ENCODE results near the gene TANGO2.

TANGO2 gene

DNA sequence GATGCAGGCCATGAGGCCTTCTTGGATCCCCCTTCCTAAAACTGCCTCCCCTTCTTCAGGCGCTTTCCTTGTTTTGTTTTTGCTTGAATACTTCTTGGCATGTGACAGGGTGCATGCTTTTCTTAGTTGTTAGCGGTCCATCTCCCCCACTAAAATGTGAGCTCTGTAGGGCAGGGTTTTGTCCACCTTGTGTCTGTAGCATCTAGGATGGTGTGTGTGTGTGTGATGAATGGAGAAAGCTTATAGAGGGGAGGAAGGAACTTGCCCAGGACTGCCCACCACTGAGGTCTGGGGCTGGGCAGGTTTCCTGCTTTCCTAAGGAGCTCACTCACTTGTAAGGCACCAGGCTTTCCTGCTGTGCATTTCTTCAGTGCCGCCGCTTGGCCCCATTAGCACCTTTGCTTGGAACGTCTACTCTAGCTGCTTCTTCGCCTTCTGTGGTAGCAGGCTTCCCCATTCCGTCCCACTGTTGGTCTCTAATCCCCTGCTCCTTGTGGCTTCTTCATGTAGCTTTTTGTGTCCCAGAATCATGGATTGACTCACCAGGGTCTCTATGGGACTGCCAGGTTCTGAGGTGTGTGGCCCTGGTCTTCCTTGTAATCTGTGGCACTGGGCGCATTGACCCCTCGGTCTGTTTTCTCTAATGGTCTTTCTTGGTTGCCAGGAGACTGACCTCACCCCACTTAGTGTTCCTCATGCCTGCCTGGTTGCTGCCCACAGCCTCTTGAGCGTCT lies 62.4 kb downstream of the TANGO2 start:
- H3K27me3 ChIP-seq (ENCODE audit: control insufficient read depth, insufficient read depth, low read length, poor library complexity, severe bottlenecking), result no peaks in the 10 kb centered on the region
- WGBS, 2 experiments, result 90 to 91% methylated on average over 10 of the region's 10 CpGs
- no peaks in the 10 kb centered on the region for H3K9me3 ChIP-seq (ENCODE audit: control insufficient read depth, low read length)
- peaks cover 23% of the 10 kb centered on the region for H3K36me3 ChIP-seq (ENCODE audit: control insufficient read depth, insufficient read depth, low read length)
- peaks cover 26% of the 10 kb centered on the region for H3K4me1 ChIP-seq (ENCODE audit: control insufficient read depth, insufficient read depth, low read length)
- H3K27ac ChIP-seq (ENCODE audit: insufficient read depth, low read depth, low read length, poor library complexity, severe bottlenecking), result no peak overlapping the region
- H3K4me3 ChIP-seq (ENCODE audit: insufficient read depth, low read depth, low read length), result no peak overlapping the region

GRCh38 chr22:20083891-20084546 lies 63.1 kb downstream of the TANGO2 start:
- no peak overlapping the region for H3K27ac ChIP-seq (ENCODE audit: insufficient read depth, low read depth, low read length, poor library complexity, severe bottlenecking)
- no peaks in the 10 kb centered on the region for H3K9me3 ChIP-seq (ENCODE audit: control insufficient read depth, low read length)
- no peak overlapping the region for H3K4me3 ChIP-seq (ENCODE audit: insufficient read depth, low read depth, low read length)
- peaks cover 30% of the 10 kb centered on the region for H3K36me3 ChIP-seq (ENCODE audit: control insufficient read depth, insufficient read depth, low read length)
- peaks cover 26% of the 10 kb centered on the region for H3K4me1 ChIP-seq (ENCODE audit: control insufficient read depth, insufficient read depth, low read length)
- H3K27me3 ChIP-seq (ENCODE audit: control insufficient read depth, insufficient read depth, low read length, poor library complexity, severe bottlenecking), result no peaks in the 10 kb centered on the region
- WGBS, 2 experiments, result 95 to 97% methylated on average over 10 of the region's 10 CpGs

DNA sequence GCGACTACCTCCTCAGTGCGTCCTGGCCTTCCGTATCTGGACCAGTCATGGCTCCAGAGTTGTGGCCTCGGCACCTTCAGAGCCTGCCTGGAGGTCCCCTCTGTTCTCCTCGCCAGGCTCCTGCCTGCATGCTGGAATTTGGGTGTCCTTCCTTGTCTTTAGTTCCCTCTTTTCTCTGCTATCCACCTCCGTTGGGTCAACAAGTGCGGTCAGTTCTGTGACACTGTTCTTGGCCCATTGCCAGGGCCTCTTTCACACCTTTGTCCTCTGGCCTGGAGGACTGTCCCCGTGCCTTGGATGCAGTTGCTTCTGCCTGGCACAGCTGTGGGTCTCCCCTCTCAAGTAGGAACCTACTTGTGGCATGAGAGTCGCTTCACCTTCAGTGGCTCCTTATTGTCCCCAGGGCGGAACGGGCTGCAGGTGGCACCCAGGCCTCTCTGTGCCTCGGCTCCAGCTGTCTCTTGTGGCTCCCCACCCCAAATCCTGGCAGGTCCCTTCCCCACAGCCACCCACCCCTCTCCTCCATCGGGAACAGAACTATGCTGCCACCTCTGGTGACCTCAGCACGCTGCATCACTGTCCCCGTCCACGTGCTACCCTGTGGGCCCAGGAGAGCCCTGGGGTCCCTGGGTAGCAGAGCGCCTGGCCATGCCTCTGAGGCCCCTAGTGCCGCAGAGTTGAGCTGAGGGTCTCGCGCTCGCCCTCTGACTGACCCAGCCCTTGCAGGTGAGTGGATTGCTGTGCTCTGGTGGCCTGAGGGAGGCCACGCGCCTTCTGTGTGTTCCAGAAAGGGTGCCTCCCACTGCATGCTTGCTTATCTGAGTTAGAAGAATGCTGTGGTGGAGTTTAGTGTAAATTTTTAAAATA lies 63.9 kb downstream of the TANGO2 start:
- H3K27me3 ChIP-seq (ENCODE audit: control insufficient read depth, insufficient read depth, low read length, poor library complexity, severe bottlenecking), result no peaks in the 10 kb centered on the region
- H3K4me3 ChIP-seq (ENCODE audit: insufficient read depth, low read depth, low read length), result no peak overlapping the region
- no peak overlapping the region for H3K27ac ChIP-seq (ENCODE audit: insufficient read depth, low read depth, low read length, poor library complexity, severe bottlenecking)
- H3K9me3 ChIP-seq (ENCODE audit: control insufficient read depth, low read length), result no peaks in the 10 kb centered on the region
- WGBS, 2 experiments, result 76 to 77% methylated on average over 23 of the region's 23 CpGs
- peaks cover 26% of the 10 kb centered on the region for H3K4me1 ChIP-seq (ENCODE audit: control insufficient read depth, insufficient read depth, low read length)
- peaks cover 37% of the 10 kb centered on the region for H3K36me3 ChIP-seq (ENCODE audit: control insufficient read depth, insufficient read depth, low read length)

DNA sequence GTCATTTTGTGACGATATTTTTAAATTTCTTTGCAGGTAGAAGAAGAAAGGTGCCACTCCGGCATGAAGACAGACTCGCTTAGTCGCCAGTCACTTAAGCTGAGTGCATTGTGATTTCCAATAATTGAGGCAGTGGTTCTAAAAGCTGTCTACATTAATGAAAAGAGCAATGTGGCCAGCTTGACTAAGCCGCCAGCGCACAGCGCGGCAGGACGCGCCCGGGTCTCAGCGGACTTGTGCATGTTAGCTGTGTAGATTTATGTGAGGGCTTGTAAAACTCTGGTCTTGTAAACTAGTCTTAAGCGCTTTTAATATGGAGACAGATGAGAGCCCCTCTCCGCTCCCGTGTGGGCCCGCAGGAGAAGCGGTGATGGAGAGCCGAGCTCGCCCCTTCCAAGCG lies 64.7 kb downstream of the TANGO2 start:
- Histone ChIP-seq H3K27me3 (ENCODE audit: control insufficient read depth, insufficient read depth, low read length, poor library complexity, severe bottlenecking) (no peaks in the 10 kb centered on the region), H3K36me3 (ENCODE audit: control insufficient read depth, insufficient read depth, low read length) (peaks cover 46% of the 10 kb centered on the region), H3K9me3 (ENCODE audit: control insufficient read depth, low read length) (no peaks in the 10 kb centered on the region), H3K4me1 (ENCODE audit: control insufficient read depth, insufficient read depth, low read length) (peaks cover 26% of the 10 kb centered on the region), H3K27ac (ENCODE audit: insufficient read depth, low read depth, low read length, poor library complexity, severe bottlenecking) (no peak overlapping the region), H3K4me3 (ENCODE audit: insufficient read depth, low read depth, low read length) (no peak overlapping the region)
- WGBS, 2 experiments, result 96 to 97% methylated on average over 20 of the region's 20 CpGs

DNA sequence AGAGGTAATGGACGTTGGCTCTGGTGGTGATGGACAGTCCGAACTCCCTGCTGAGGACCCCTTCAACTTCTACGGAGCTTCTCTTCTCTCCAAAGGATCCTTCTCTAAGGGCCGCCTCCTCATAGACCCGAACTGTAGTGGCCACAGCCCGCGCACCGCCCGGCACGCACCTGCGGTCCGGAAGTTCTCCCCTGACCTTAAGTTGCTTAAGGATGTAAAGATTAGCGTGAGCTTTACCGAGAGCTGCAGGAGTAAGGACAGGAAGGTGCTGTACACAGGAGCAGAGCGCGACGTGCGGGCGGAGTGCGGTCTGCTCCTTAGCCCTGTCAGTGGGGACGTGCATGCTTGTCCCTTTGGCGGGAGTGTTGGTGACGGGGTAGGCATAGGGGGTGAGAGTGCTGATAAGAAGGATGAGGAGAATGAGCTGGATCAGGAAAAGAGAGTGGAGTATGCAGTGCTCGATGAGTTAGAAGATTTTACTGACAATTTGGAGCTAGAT lies 65.2 kb downstream of the TANGO2 start:
- 96 to 97% methylated on average over 24 of the region's 24 CpGs for WGBS, 2 experiments
- H3K9me3 ChIP-seq (ENCODE audit: control insufficient read depth, low read length), result no peaks in the 10 kb centered on the region
- no peak overlapping the region for H3K4me3 ChIP-seq (ENCODE audit: insufficient read depth, low read depth, low read length)
- no peak overlapping the region for H3K27ac ChIP-seq (ENCODE audit: insufficient read depth, low read depth, low read length, poor library complexity, severe bottlenecking)
- H3K36me3 ChIP-seq (ENCODE audit: control insufficient read depth, insufficient read depth, low read length), result peaks cover 51% of the 10 kb centered on the region
- no peaks in the 10 kb centered on the region for H3K27me3 ChIP-seq (ENCODE audit: control insufficient read depth, insufficient read depth, low read length, poor library complexity, severe bottlenecking)
- H3K4me1 ChIP-seq (ENCODE audit: control insufficient read depth, insufficient read depth, low read length), result peaks cover 26% of the 10 kb centered on the region

DNA sequence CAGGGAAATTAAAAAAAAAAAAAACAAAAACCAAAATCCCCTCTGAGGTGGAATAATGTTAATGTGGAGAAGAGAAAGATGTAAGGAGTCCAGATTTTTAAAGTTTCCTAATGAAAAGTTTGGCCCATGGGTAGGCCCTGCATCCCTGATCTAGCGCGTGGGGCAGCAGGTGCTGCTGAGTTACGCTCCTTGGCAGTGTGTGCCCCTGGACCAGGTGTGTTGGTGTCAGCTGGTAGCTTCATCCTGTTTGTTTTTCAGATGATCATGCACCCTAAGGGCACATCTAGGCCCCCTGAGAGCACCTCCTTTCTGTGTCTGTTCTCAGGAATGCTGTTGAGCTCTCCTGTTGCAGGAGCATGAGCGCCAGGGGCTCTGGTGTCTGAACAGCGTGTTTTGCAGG lies 65.9 kb downstream of the TANGO2 start:
- no peak overlapping the region for H3K27ac ChIP-seq (ENCODE audit: insufficient read depth, low read depth, low read length, poor library complexity, severe bottlenecking)
- peaks cover 57% of the 10 kb centered on the region for H3K36me3 ChIP-seq (ENCODE audit: control insufficient read depth, insufficient read depth, low read length)
- no peaks in the 10 kb centered on the region for H3K9me3 ChIP-seq (ENCODE audit: control insufficient read depth, low read length)
- 96 to 97% methylated on average over 5 of the region's 5 CpGs for WGBS, 2 experiments
- no peak overlapping the region for H3K4me3 ChIP-seq (ENCODE audit: insufficient read depth, low read depth, low read length)
- peaks cover 26% of the 10 kb centered on the region for H3K4me1 ChIP-seq (ENCODE audit: control insufficient read depth, insufficient read depth, low read length)
- no peaks in the 10 kb centered on the region for H3K27me3 ChIP-seq (ENCODE audit: control insufficient read depth, insufficient read depth, low read length, poor library complexity, severe bottlenecking)

DNA sequence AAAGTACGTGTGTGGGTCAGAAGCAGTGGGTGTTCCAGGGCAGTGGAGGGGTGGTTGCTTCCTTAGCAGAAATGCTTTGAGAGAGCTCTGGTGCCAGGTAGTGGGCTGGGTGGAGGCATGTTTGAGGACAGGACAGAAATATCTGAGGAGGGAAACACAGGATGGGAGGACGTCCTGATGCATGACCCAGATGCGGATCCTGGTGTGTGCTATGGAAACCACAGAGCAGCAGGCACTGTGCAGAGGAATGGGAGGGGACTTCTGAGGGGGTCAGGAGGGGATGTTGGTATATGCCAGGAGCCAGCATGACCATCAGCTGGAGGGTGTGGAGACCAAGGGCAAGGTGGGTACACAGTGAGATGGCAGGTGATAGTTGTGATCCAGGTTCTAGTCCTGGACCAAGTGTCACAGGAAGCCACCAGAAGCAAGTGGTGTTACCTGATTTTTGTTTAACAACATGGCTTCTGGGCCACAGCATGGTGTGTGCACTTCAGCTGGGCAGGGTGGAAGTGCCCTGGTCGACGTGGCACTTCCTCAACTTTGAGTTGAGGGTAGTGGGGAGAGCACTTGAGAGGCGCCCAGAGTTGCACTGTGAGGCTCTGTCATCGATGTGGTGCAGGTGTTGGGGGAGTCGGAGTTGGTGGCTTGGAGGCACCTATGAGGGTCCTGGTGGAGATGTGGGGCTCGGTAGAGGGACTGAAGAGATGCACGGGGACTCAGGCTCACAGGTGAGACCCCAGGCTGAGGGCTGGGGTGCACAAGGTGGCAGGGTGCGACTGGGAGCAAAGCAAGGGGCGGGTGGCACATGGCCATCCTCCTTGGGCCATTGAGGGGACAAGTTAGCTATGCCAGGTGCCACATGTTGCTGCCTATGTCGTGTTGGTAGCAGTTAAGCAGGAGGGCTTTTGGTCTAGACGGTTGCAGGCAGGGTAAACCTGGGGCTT lies 66.7 kb downstream of the TANGO2 start:
- no peaks in the 10 kb centered on the region for H3K9me3 ChIP-seq (ENCODE audit: control insufficient read depth, low read length)
- peaks cover 65% of the 10 kb centered on the region for H3K36me3 ChIP-seq (ENCODE audit: control insufficient read depth, insufficient read depth, low read length)
- H3K4me1 ChIP-seq (ENCODE audit: control insufficient read depth, insufficient read depth, low read length), result peaks cover 21% of the 10 kb centered on the region
- 96 to 97% methylated on average over 14 of the region's 14 CpGs for WGBS, 2 experiments
- no peaks in the 10 kb centered on the region for H3K27me3 ChIP-seq (ENCODE audit: control insufficient read depth, insufficient read depth, low read length, poor library complexity, severe bottlenecking)
- no peak overlapping the region for H3K27ac ChIP-seq (ENCODE audit: insufficient read depth, low read depth, low read length, poor library complexity, severe bottlenecking)
- H3K4me3 ChIP-seq (ENCODE audit: insufficient read depth, low read depth, low read length), result no peak overlapping the region

DNA sequence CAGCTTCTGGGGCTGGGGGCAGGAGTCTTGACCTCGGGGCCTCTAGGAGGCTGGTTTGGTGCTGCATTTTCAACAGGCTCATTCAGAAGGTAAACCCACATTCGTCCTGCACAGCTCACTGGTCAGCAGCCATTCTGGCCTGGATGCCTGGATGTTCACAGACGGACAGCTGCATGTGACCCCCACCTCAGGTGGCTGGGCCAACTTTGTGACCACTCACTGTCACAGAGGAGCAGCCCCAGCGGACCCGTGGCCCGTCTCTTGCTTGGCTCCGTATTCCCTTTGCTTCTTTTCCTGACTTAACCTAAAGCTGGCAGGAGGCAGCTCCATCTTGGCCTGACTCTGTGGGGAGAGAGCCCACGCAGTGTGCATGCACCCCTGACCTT lies 67.3 kb downstream of the TANGO2 start:
- no peak overlapping the region for H3K4me3 ChIP-seq (ENCODE audit: insufficient read depth, low read depth, low read length)
- H3K27me3 ChIP-seq (ENCODE audit: control insufficient read depth, insufficient read depth, low read length, poor library complexity, severe bottlenecking), result no peaks in the 10 kb centered on the region
- H3K9me3 ChIP-seq (ENCODE audit: control insufficient read depth, low read length), result no peaks in the 10 kb centered on the region
- WGBS, 2 experiments, result 93 to 96% methylated on average over 8 of the region's 8 CpGs
- H3K27ac ChIP-seq (ENCODE audit: insufficient read depth, low read depth, low read length, poor library complexity, severe bottlenecking), result no peak overlapping the region
- peaks cover 70% of the 10 kb centered on the region for H3K36me3 ChIP-seq (ENCODE audit: control insufficient read depth, insufficient read depth, low read length)
- H3K4me1 ChIP-seq (ENCODE audit: control insufficient read depth, insufficient read depth, low read length), result peaks cover 16% of the 10 kb centered on the region

- H3K27me3 ChIP-seq (ENCODE audit: control insufficient read depth, insufficient read depth, low read length, poor library complexity, severe bottlenecking), result no peaks in the 10 kb centered on the region
- H3K4me1 ChIP-seq (ENCODE audit: control insufficient read depth, insufficient read depth, low read length), result peaks cover 4% of the 10 kb centered on the region
- H3K4me3 ChIP-seq (ENCODE audit: insufficient read depth, low read depth, low read length), result no peak overlapping the region
- H3K9me3 ChIP-seq (ENCODE audit: control insufficient read depth, low read length), result no peaks in the 10 kb centered on the region
- peaks cover 82% of the 10 kb centered on the region for H3K36me3 ChIP-seq (ENCODE audit: control insufficient read depth, insufficient read depth, low read length)
- no peak overlapping the region for H3K27ac ChIP-seq (ENCODE audit: insufficient read depth, low read depth, low read length, poor library complexity, severe bottlenecking)
- 95 to 97% methylated on average over 17 of the region's 17 CpGs for WGBS, 2 experiments
Measured at GRCh38 chr22:20089226-20089976, 68.5 kb downstream of the TANGO2 start.
